Activated T-cell treated with anti-CD3 and anti-CD28 coated beads, Interleukin-2, amount 50 U/mL, for 24 hours (primary cell): Measurements from ENCODE around the gene ATP1B1.
"Not testable (repeated sequence)": the region's sequence is repeated elsewhere in the genome, so short reads cannot be mapped to it uniquely, and the experiment has no call there.

ENCODE experiments used
- DNase-seq: peaks from one replicate; pipeline ENCODE4 v3.0.0-alpha.2; 2020
- H3K27ac Mint-ChIP-seq: 2 replicates; pipeline ENCODE4 v1.8.0; 2020; ENCODE audit warnings: mild to moderate bottlenecking, mixed read lengths
- H3K27me3 Mint-ChIP-seq: 2 replicates; pipeline ENCODE4 v1.8.0; 2020; ENCODE audit warnings: mixed read lengths
- H3K36me3 Mint-ChIP-seq: 2 replicates; pipeline ENCODE4 v1.8.0; 2020; ENCODE audit warnings: low read depth, mixed read lengths
- H3K4me1 Mint-ChIP-seq: 2 replicates; pipeline ENCODE4 v1.8.0; 2020; ENCODE audit warnings: low read depth, mixed read lengths
- H3K4me3 Mint-ChIP-seq: 2 replicates; pipeline ENCODE4 v1.8.0; 2020; ENCODE audit warnings: mild to moderate bottlenecking, moderate library complexity, mixed read lengths
- H3K9me3 Mint-ChIP-seq: 2 replicates; pipeline ENCODE4 v1.8.0; 2020; ENCODE audit warnings: mixed read lengths

ATP1B1 gene

GRCh38 chr1:169117014-169117413 is 10.5 kb downstream of the ATP1B1 start:
- peaks cover 7% of the 10 kb centered on the region for H3K27me3 Mint-ChIP-seq
- peaks cover 12% of the 10 kb centered on the region for H3K4me1 Mint-ChIP-seq
- no peak overlapping the region for H3K4me3 Mint-ChIP-seq
- peaks cover 12% of the 10 kb centered on the region for H3K36me3 Mint-ChIP-seq
- no peak for DNase-seq
- H3K27ac Mint-ChIP-seq: peak overlapping the region; percentile 19
- H3K9me3 Mint-ChIP-seq: no peaks in the 10 kb centered on the region

GRCh38 chr1:169117599-169117998 is 11.1 kb downstream of the ATP1B1 start:
- Mint-ChIP-seq H3K27ac (no peak overlapping the region), H3K36me3 (peaks cover 7% of the 10 kb centered on the region), H3K4me1 (peaks cover 12% of the 10 kb centered on the region), H3K27me3 (peaks cover 1% of the 10 kb centered on the region), H3K9me3 (no peaks in the 10 kb centered on the region), H3K4me3 (no peak overlapping the region)
- DNase-seq: no peak

GRCh38 chr1:169118227-169118626 is 11.7 kb downstream of the ATP1B1 start:
- no peak for DNase-seq
- H3K4me3 Mint-ChIP-seq: no peak overlapping the region
- H3K9me3 Mint-ChIP-seq: no peaks in the 10 kb centered on the region
- peaks cover 4% of the 10 kb centered on the region for H3K36me3 Mint-ChIP-seq
- H3K27me3 Mint-ChIP-seq: no peaks in the 10 kb centered on the region
- no peak overlapping the region for H3K27ac Mint-ChIP-seq
- peaks cover 12% of the 10 kb centered on the region for H3K4me1 Mint-ChIP-seq

GRCh38 chr1:169119405-169119804 is 12.9 kb downstream of the ATP1B1 start:
- Mint-ChIP-seq H3K36me3 (peaks cover 4% of the 10 kb centered on the region), H3K27ac (no peak overlapping the region), H3K4me1 (peaks cover 12% of the 10 kb centered on the region), H3K9me3 (no peaks in the 10 kb centered on the region), H3K27me3 (no peaks in the 10 kb centered on the region), H3K4me3 (no peak overlapping the region)
- DNase-seq: no peak

- Mint-ChIP-seq H3K36me3 (peaks cover 7% of the 10 kb centered on the region), H3K4me3 (no peak overlapping the region), H3K27me3 (no peaks in the 10 kb centered on the region), H3K9me3 (no peaks in the 10 kb centered on the region), H3K27ac (no peak overlapping the region), H3K4me1 (peaks cover 12% of the 10 kb centered on the region)
- DNase-seq: no peak
These were observed 13.6 kb downstream of the ATP1B1 start for GRCh38 chr1:169120066-169120465.

- no peak overlapping the region for H3K27ac Mint-ChIP-seq
These were observed 14.8 kb downstream of the ATP1B1 start for GRCh38 chr1:169121146-169121923.

GRCh38 chr1:169122976-169123375 is 16.5 kb downstream of the ATP1B1 start:
- Mint-ChIP-seq H3K27ac (no peak overlapping the region), H3K36me3 (peaks cover 6% of the 10 kb centered on the region), H3K4me1 (peaks cover 2% of the 10 kb centered on the region), H3K9me3 (no peaks in the 10 kb centered on the region), H3K27me3 (no peaks in the 10 kb centered on the region), H3K4me3 (no peak overlapping the region)
- DNase-seq: no peak

More at GRCh38 chr1:169121146-169121923, 14.8 kb downstream of the ATP1B1 start:
- H3K4me3 Mint-ChIP-seq: no peak overlapping the region
- peaks cover 4% of the 10 kb centered on the region for H3K36me3 Mint-ChIP-seq
- peaks cover 8% of the 10 kb centered on the region for H3K4me1 Mint-ChIP-seq
- H3K27me3 Mint-ChIP-seq: no peaks in the 10 kb centered on the region
- no peaks in the 10 kb centered on the region for H3K9me3 Mint-ChIP-seq
- no peak for DNase-seq

GRCh38 chr1:169124459-169124858 is 18.0 kb downstream of the ATP1B1 start:
- DNase-seq: no peak
- Mint-ChIP-seq H3K27ac (no peak overlapping the region), H3K36me3 (peaks cover 11% of the 10 kb centered on the region), H3K4me3 (no peak overlapping the region), H3K27me3 (no peaks in the 10 kb centered on the region), H3K4me1 (peaks cover 16% of the 10 kb centered on the region), H3K9me3 (no peaks in the 10 kb centered on the region)

- H3K27me3 Mint-ChIP-seq, H3K27ac Mint-ChIP-seq, DNase-seq, H3K4me3 Mint-ChIP-seq, H3K9me3 Mint-ChIP-seq: not testable (repeated sequence)
- Mint-ChIP-seq H3K4me1 (peaks cover 18% of the 10 kb centered on the region), H3K36me3 (peaks cover 17% of the 10 kb centered on the region)
These were observed 19.1 kb downstream of the ATP1B1 start for GRCh38 chr1:169125597-169125996.

GRCh38 chr1:169126335-169126734 is 19.8 kb downstream of the ATP1B1 start:
- no peak for DNase-seq
- no peak overlapping the region for H3K27ac Mint-ChIP-seq
- H3K4me1 Mint-ChIP-seq: peaks cover 18% of the 10 kb centered on the region
- no peak overlapping the region for H3K4me3 Mint-ChIP-seq
- H3K9me3 Mint-ChIP-seq: no peaks in the 10 kb centered on the region
- H3K27me3 Mint-ChIP-seq: no peaks in the 10 kb centered on the region
- peaks cover 21% of the 10 kb centered on the region for H3K36me3 Mint-ChIP-seq

- H3K4me1 Mint-ChIP-seq: peaks cover 18% of the 10 kb centered on the region
- peaks cover 25% of the 10 kb centered on the region for H3K36me3 Mint-ChIP-seq
- H3K27ac Mint-ChIP-seq: no peak overlapping the region
- no peaks in the 10 kb centered on the region for H3K27me3 Mint-ChIP-seq
- no peak overlapping the region for H3K4me3 Mint-ChIP-seq
- H3K9me3 Mint-ChIP-seq: no peaks in the 10 kb centered on the region
- no peak for DNase-seq
These were observed 20.8 kb downstream of the ATP1B1 start for GRCh38 chr1:169127305-169127704.

GRCh38 chr1:169128562-169128961 is 22.1 kb downstream of the ATP1B1 start:
- DNase-seq: no peak
- H3K36me3 Mint-ChIP-seq: peaks cover 30% of the 10 kb centered on the region
- H3K4me3 Mint-ChIP-seq: no peak overlapping the region
- no peaks in the 10 kb centered on the region for H3K27me3 Mint-ChIP-seq
- H3K27ac Mint-ChIP-seq: peak overlapping the region; percentile 7
- H3K4me1 Mint-ChIP-seq: peaks cover 18% of the 10 kb centered on the region
- H3K9me3 Mint-ChIP-seq: no peaks in the 10 kb centered on the region

GRCh38 chr1:169129109-169129784 is 22.8 kb downstream of the ATP1B1 start:
- H3K27me3 Mint-ChIP-seq: no peaks in the 10 kb centered on the region
- peaks cover 18% of the 10 kb centered on the region for H3K4me1 Mint-ChIP-seq
- H3K9me3 Mint-ChIP-seq: no peaks in the 10 kb centered on the region
- peaks cover 30% of the 10 kb centered on the region for H3K36me3 Mint-ChIP-seq
- no peak overlapping the region for H3K4me3 Mint-ChIP-seq
- no peak for DNase-seq
- H3K27ac Mint-ChIP-seq: no peak overlapping the region

- H3K36me3 Mint-ChIP-seq: peaks cover 26% of the 10 kb centered on the region
- H3K27ac Mint-ChIP-seq: no peak overlapping the region
- H3K9me3 Mint-ChIP-seq: no peaks in the 10 kb centered on the region
- H3K4me1 Mint-ChIP-seq: peaks cover 18% of the 10 kb centered on the region
- no peak for DNase-seq
- no peaks in the 10 kb centered on the region for H3K27me3 Mint-ChIP-seq
- no peak overlapping the region for H3K4me3 Mint-ChIP-seq
These were observed 24.2 kb downstream of the ATP1B1 start for GRCh38 chr1:169130683-169131082.

- DNase-seq: no peak
- H3K27me3 Mint-ChIP-seq: no peaks in the 10 kb centered on the region
These were observed 26.2 kb downstream of the ATP1B1 start for GRCh38 chr1:169132512-169133227.

More at GRCh38 chr1:169132512-169133227, 26.2 kb downstream of the ATP1B1 start:
- Mint-ChIP-seq H3K4me1 (peaks cover 22% of the 10 kb centered on the region), H3K4me3 (no peak overlapping the region), H3K9me3 (no peaks in the 10 kb centered on the region), H3K27ac (no peak overlapping the region), H3K36me3 (peaks cover 26% of the 10 kb centered on the region)
